ENCODE results near the gene VWF.
"Not testable (repeated sequence)": the region's sequence is repeated elsewhere in the genome, so short reads cannot be mapped to it uniquely, and the experiment has no call there.

VWF gene

DNA sequence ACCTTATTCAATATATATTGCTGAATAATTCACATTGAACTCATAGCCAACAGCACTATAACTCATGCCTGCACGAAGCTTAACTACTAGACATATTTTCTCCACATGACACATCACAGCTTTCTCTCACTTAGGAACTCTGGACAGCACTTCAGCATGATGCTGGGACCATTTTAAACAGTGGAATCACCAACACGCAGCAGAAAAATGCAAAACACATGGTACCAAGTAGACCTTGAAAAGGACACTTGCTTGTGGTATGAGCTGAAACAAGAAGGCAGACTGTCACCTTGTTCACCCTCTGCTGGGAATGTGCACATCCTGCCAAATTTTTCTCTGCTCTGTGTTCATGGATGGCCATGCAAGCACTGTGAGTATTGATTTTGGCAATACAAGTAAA is 40.9 kb upstream of the VWF start:
- DNase-seq (ENCODE audit: low read depth), result peak; percentile 44
- H3K4me3 ChIP-seq (ENCODE audit: control insufficient read depth, low read depth, low read length), result no peak overlapping the region
- TF ChIP-seq, protein P1, sequence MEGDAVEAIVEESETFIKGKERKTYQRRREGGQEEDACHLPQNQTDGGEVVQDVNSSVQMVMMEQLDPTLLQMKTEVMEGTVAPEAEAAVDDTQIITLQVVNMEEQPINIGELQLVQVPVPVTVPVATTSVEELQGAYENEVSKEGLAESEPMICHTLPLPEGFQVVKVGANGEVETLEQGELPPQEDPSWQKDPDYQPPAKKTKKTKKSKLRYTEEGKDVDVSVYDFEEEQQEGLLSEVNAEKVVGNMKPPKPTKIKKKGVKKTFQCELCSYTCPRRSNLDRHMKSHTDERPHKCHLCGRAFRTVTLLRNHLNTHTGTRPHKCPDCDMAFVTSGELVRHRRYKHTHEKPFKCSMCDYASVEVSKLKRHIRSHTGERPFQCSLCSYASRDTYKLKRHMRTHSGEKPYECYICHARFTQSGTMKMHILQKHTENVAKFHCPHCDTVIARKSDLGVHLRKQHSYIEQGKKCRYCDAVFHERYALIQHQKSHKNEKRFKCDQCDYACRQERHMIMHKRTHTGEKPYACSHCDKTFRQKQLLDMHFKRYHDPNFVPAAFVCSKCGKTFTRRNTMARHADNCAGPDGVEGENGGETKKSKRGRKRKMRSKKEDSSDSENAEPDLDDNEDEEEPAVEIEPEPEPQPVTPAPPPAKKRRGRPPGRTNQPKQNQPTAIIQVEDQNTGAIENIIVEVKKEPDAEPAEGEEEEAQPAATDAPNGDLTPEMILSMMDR (IDR thresholded peaks at IDR 0.05; ENCODE audit: control insufficient read depth, insufficient read depth, low read depth, low read length, missing control alignments), result no peak

DNA sequence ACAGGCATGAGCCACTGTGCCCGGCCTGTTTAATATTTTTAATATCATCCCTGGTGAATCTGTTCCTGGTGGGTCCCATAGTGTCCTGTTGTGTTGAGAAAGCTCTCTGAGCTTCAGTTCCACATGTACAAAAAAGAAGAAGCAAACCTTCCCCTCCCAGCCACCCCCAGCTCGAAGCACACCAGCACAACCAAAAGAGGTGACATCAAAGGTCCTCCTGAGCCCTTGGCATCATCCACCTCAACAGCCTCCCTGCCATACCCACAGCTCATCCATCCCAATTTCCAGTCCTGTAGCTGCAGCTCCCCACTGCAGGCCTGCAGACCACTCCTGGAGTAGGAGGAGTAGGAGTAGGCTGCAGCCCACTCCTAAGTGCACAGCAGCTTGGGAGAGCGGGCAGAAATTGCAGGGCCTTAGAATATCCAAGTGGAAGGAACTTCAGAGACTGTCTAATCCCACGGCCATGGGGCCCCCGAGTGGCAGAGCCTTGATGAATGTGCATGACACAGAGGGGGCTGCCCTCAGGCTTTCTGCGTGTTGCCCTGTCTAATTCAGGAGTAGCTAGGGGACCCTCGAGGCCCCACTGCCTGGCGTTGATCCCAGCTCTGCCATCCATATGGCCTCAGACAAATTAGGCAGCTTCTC is 39.1 kb upstream of the VWF start:
- TF ChIP-seq, protein P1 (IDR thresholded peaks at IDR 0.05; ENCODE audit: control insufficient read depth, insufficient read depth, low read depth, low read length, missing control alignments), result no peak
- H3K4me3 ChIP-seq (ENCODE audit: control insufficient read depth, low read depth, low read length), result no peak overlapping the region
- no peak for DNase-seq (ENCODE audit: low read depth)

DNA sequence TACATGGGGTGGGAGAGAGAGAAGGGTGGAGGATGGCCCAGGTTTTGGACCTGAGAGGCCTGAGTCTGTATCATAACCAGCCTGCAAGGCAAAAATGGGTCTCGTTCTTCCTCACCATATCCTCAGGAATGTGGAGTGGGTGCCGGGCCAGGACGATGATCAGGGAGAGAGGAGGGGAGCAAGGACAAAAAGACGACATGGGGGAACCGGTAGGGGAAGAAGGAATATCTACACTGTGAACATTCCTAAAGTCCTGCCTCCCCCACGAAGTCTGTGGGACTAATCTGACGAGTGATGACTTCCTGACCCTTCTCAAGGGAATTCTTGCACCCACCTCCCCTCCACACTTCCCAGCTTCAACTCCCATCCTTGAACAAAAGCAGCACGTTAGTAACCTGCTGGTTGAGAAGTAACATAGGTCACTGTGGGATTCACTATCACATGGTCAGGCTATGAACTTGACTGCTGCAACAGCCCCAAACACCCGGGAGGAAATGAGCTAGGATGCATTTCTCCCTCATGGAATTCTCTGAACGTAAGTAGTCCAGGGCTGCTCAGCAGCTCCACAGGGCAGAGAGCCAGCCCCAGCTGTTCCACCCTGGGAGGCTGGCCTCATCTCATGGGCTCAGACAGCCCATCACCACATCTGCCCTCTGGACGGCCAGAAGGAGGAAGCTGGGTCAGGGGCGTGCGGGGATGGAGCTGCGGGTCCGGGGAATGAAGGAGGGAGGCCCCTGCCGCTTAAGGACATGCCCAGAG is 36.8 kb upstream of the VWF start:
- DNase-seq (ENCODE audit: low read depth), result no peak
- H3K4me3 ChIP-seq (ENCODE audit: control insufficient read depth, low read depth, low read length), result no peak overlapping the region
- TF ChIP-seq, protein P1 (IDR thresholded peaks at IDR 0.05; ENCODE audit: control insufficient read depth, insufficient read depth, low read depth, low read length, missing control alignments), result no peak

DNA sequence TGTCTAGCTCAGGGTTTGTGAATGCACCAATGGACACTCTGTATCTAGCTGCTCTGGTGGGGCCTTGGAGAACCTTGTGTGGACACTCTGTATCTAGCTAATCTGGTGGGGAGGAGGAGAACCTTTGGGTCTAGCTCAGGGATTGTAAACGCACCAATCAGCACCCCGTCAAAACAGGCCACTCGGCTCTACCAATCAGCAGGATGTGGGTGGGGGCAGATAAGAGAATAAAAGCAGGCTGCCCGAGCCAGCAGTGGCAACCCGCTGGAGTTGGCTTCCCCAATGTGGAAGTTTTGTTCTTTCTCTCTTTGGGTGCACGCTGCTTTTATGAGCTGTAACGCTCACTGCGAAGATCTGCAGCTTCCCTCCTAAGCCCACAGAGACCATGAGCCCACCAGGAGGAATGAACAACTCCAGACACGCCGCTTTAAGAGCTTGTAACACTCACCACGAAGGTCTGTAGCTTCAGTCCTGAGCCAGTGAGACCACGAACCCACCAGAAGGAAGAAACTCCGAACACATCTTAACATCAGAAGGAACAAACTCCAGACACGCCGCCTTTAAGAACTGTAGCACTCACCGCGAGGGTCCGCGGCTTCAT is 35.7 kb upstream of the VWF start:
- not testable (repeated sequence) for H3K4me3 ChIP-seq (ENCODE audit: control insufficient read depth, low read depth, low read length); DNase-seq (ENCODE audit: low read depth)

DNA sequence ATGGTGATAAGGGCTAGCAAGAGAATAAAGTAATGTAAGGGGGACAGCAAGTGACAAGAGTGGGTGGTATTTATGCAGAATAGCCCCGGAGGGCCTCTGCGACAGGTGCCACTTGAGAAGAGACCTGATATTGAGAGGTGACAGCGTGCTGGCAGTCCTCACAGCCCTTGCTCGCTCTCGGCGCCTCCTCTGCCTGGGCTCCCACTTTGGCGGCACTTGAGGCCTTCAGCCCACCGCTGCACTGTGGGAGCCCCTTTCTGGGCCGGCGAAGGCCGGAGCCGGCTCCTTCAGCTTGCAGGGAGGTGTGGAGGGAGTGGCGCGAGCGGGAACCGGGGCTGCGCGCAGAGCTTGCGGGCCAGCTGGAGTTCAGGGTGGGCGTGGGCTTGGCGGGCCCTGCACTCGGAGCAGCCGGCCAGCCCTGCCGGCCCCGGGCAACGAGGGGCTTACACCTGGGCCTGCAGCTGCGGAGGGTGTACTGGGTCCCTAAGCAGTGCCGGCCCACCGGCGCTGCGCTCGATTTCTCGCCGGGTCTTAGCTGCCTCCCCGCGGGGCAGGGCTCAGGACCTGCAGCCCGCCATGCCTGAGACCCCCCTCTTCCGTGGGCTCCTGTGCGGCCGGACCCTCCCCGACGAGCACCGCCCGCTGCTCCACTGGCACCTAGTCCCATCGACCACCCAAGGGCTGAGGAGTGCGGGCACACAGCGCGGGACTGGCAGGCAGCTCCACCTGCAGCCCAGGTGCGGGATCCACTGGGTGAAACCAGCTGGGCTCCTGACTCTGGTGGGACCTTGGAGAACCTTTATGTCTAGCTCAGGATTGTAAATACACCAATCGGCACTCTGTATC is 34.9 kb upstream of the VWF start:
- H3K4me3 ChIP-seq (ENCODE audit: control insufficient read depth, low read depth, low read length); DNase-seq (ENCODE audit: low read depth): not testable (repeated sequence)

DNA sequence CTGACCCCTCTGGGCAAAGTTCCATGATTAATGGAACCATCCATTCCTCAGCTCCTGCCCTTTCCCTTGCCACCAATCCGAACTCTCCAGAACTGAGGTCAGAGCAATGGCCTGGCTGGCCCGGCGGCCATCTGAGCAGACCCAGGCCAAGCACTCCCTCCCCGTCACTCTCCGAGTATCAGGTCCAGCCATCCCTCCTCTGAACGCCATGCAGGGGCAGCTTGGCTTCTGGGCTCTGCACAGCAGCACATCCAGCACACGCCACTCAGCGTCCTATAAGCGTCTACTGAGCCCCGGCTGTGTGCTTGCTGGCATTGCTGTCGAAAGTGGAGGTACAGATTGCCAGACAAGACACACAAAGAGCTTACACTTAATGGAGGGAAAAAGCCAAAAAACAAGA is 34.3 kb upstream of the VWF start:
- TF ChIP-seq, protein P1 (IDR thresholded peaks at IDR 0.05; ENCODE audit: control insufficient read depth, insufficient read depth, low read depth, low read length, missing control alignments), result no peak
- DNase-seq (ENCODE audit: low read depth), result no peak
- H3K4me3 ChIP-seq (ENCODE audit: control insufficient read depth, low read depth, low read length), result no peak overlapping the region

DNA sequence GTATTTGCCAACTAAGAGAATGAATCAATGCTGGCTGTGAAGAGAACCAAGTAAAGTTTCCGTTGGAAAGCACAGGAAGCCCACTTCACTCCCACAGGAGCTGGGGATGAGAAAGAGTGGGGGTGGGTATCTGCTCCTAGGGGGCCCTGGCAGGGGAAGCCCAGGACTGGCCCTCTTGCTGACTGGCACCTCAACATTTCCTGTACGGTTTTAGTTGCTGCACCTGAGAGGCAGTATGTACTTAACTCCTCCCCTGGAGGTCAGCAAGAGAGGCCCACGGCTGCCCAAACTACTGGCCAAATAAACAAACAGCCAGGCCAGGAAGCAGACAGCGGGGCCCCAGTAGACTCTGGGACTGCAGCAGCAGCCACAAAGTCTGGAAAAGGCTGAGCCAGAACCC is 33.8 kb upstream of the VWF start:
- DNase-seq (ENCODE audit: low read depth), result no peak
- TF ChIP-seq, protein P1 (IDR thresholded peaks at IDR 0.05; ENCODE audit: control insufficient read depth, insufficient read depth, low read depth, low read length, missing control alignments), result no peak
- no peak overlapping the region for H3K4me3 ChIP-seq (ENCODE audit: control insufficient read depth, low read depth, low read length)
